H7 (cell line): ENCODE results near the gene TMEM139. TPM values are rescaled to one million over a fixed set of nuclear protein-coding genes. Genes with fewer than 3 reads are reported as not detected.
"Not testable (repeated sequence)": the region's sequence is repeated elsewhere in the genome, so short reads cannot be mapped to it uniquely, and the experiment has no call there.

Experiments
- DNase-seq: peaks from one replicate; pipeline ENCODE4 v3.0.0; 2012
- H3K27me3 ChIP-seq: 2 replicates; pipeline ENCODE4 v1.6.0; 2011; ENCODE audit warnings: mild to moderate bottlenecking, low read length; ENCODE audit not compliant: control insufficient read depth, insufficient read depth
- H3K36me3 ChIP-seq: replicated peaks from 2 replicates; pipeline ENCODE4 v1.5.1; 2011; ENCODE audit warnings: low read length; ENCODE audit not compliant: control insufficient read depth, insufficient read depth
- H3K4me3 ChIP-seq: 2 replicates; pipeline ENCODE4 v1.5.1; 2011; ENCODE audit warnings: low read depth, mild to moderate bottlenecking, control low read depth, low read length, moderate library complexity; ENCODE audit not compliant: insufficient read depth
- total RNA-seq: library from RNA; depleted of rRNA; stranded (reverse); fragments of >200 nt; shearing (Covaris generic); gene quantifications from 2 replicates; pipeline ENCODE4 v1.2.3, GENCODE V29; 2014

Gene TMEM139
- total RNA-seq, 1 experiment from 2014 or later: 2.5 TPM

DNA sequence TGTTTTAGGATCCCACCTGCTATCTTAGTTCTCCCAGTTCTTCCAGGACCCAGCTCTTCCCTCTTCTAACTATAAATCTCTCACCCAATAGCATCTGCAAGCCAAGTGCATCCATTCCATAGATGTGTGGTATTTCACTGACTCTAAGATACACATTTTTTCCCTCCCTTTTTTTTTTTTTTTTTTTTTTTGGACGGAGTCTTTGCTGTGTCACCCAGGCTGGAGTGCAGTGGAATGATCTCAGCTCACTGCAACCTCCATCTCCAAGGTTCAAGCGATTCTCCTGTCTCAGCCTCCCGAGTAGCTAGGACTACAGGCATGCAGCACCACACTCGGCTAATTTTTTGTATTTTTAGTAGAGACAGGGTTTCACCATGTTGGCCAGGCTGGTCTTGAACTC lies 5.1 kb downstream of the TMEM139 start:
- Histone ChIP-seq H3K36me3 (peaks cover 23% of the 10 kb centered on the region), H3K27me3 (peaks cover 23% of the 10 kb centered on the region)
- not testable (repeated sequence) for DNase-seq, H3K4me3 ChIP-seq

- H3K36me3 ChIP-seq: peaks cover 24% of the 10 kb centered on the region
- peaks cover 22% of the 10 kb centered on the region for H3K27me3 ChIP-seq
- DNase-seq: no peak
- H3K4me3 ChIP-seq: no peak overlapping the region
Measured at GRCh38 chr7:143290293-143290692, 5.5 kb downstream of the TMEM139 start.

DNA sequence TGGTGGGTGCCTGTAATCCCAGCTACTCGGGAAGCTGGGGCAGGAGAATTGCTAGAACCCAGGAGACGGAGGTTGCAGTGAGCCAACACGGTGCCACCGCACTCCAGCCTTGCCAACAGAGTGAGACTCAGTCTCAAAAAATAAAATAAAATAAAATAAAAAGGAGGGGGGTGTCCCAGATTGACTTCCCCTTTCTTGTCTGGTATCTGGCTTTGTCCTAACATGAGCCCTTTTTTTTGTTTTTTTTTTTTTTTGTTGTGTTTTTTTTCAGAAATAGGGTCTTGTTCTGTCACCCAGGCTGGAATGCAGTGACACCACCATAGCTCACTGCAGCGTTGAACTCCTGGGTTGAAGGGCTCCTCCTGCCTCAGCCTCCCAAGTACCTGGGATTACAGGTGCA lies 8.1 kb downstream of the TMEM139 start:
- H3K36me3 ChIP-seq: peaks cover 37% of the 10 kb centered on the region
- no peak overlapping the region for H3K4me3 ChIP-seq
- H3K27me3 ChIP-seq: no peaks in the 10 kb centered on the region
- no peak for DNase-seq

DNA sequence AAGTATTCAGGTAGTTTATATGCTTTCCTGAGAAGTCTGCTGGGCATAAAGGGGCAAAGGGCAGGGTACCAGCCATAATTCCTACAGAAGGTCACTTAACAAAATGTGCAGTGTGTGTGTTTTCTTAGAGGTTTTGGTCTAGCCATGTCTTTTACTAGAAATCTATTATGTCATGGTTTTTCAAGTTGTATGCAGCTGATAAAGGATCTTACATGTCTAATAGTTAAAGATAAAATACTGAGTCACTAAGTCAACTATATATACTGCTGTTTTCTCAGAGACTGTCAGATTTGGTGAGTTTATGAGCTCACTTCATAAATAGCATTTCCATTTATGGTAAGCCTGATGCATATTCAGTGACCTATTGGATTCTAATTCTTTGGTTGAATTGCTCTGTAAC lies 11.1 kb downstream of the TMEM139 start:
- Histone ChIP-seq H3K27me3 (no peaks in the 10 kb centered on the region), H3K4me3 (no peak overlapping the region), H3K36me3 (peaks cover 49% of the 10 kb centered on the region)
- DNase-seq: no peak

DNA sequence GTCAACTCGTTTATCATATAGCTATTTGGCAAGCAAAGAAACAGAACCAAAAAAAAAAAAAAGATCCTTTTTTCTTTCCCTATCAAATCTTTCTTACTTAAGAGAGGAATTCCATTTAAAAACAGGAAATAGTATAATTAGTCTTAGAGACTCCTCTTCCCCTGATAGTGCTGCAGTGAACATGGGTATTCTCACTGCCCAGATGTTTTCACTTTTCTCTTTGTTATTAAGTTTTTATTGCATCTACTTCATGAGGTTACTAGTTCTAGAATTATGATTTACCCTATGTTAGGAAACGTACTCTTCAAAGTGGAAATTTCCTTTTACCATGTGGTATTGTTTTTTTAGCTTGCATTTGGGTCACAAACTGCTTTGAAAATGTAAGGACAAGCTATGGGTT lies 11.9 kb downstream of the TMEM139 start:
- peaks cover 55% of the 10 kb centered on the region for H3K36me3 ChIP-seq
- H3K27me3 ChIP-seq: no peaks in the 10 kb centered on the region
- H3K4me3 ChIP-seq: no peak overlapping the region
- no peak for DNase-seq

- no peak for DNase-seq
- no peak overlapping the region for H3K4me3 ChIP-seq
- peaks cover 52% of the 10 kb centered on the region for H3K36me3 ChIP-seq
- no peaks in the 10 kb centered on the region for H3K27me3 ChIP-seq
Measured at GRCh38 chr7:143299346-143299745, 14.6 kb downstream of the TMEM139 start.

DNA sequence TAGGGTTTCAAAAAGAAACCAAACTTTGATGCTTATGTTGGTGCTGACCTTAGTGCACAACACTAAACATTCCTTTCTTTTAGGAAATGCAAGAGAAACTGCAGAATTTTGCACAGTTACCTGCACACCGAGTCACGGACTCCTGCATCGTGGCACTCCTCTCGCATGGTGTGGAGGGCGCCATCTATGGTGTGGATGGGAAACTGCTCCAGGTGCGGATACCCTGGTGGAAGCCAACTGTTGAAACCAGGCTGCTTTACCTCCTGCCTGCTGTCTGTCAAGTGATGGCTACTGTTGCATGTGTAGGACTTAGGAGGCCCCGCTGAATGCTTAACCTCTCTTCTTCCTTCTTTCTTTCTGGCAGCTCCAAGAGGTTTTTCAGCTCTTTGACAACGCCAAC lies 15.1 kb downstream of the TMEM139 start:
- peak; percentile 81 for DNase-seq
- Histone ChIP-seq H3K27me3 (no peaks in the 10 kb centered on the region), H3K36me3 (peaks cover 53% of the 10 kb centered on the region), H3K4me3 (no peak overlapping the region)

- Histone ChIP-seq H3K27me3 (no peaks in the 10 kb centered on the region), H3K36me3 (peaks cover 53% of the 10 kb centered on the region), H3K4me3 (no peak overlapping the region)
- DNase-seq: no peak
Measured at GRCh38 chr7:143300959-143301935, 16.5 kb downstream of the TMEM139 start.

GRCh38 chr7:143303733-143304132 lies 19.0 kb downstream of the TMEM139 start:
- Histone ChIP-seq H3K36me3 (peaks cover 53% of the 10 kb centered on the region), H3K4me3 (no peak overlapping the region), H3K27me3 (no peaks in the 10 kb centered on the region)
- DNase-seq: no peak

GRCh38 chr7:143304938-143305337 lies 20.2 kb downstream of the TMEM139 start:
- no peak for DNase-seq
- no peak overlapping the region for H3K4me3 ChIP-seq
- no peaks in the 10 kb centered on the region for H3K27me3 ChIP-seq
- H3K36me3 ChIP-seq: peaks cover 52% of the 10 kb centered on the region

DNA sequence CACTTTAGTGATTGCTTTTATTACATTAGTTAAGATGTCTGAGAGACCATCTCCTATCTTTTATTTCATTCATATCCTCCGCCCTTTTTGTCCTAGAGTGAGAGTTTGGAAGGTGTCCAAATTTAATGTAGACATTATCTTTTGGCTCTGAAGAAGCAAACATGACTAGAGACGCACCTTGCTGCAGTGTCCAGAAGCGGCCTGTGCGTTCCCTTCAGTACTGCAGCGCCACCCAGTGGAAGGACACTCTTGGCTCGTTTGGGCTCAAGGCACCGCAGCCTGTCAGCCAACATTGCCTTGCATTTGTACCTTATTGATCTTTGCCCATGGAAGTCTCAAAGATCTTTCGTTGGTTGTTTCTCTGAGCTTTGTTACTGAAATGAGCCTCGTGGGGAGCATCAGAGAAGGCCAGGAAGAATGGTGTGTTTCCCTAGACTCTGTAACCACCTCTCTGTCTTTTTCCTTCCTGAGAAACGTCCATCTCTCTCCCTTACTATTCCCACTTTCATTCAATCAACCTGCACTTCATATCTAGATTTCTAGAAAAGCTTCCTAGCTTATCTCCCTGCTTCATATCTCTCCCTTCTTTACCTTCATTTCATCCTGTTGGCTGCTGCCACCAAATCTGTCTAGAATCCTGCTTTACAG lies 20.8 kb downstream of the TMEM139 start:
- H3K4me3 ChIP-seq: no peak overlapping the region
- DNase-seq: peak; percentile 79
- H3K36me3 ChIP-seq: peaks cover 46% of the 10 kb centered on the region
- H3K27me3 ChIP-seq: no peaks in the 10 kb centered on the region

- Histone ChIP-seq H3K36me3 (peaks cover 27% of the 10 kb centered on the region), H3K4me3 (no peak overlapping the region), H3K27me3 (no peaks in the 10 kb centered on the region)
- no peak for DNase-seq
Measured at GRCh38 chr7:143308632-143309031, 23.9 kb downstream of the TMEM139 start.

DNA sequence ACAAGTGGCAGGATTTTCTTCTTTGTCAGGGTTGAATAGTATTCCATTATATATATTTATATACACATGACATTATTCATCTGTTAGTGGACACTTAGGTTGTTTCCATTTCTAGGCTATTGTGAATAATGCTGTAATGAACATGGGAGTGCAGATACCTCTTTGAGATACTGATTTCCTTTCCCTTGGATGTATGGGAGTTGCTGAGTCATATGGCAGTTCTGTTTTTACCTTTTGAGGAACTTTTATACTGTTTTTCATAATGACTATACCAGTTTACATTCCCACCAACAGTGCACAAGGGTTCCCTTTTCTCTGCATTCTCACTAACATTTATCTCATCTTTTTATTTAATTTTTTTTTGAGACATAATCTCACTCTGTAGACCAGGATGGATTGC lies 29.4 kb downstream of the TMEM139 start:
- no peak for DNase-seq
- Histone ChIP-seq H3K4me3 (no peak overlapping the region), H3K27me3 (no peaks in the 10 kb centered on the region), H3K36me3 (no peaks in the 10 kb centered on the region)

GRCh38 chr7:143315776-143316175 lies 31.0 kb downstream of the TMEM139 start, which contains the start of gene CLCN1:
Gene CLCN1 (plus strand): TSS chr7:143316111. CDS start chr7:143316213, 102 bp downstream.
- H3K27me3 ChIP-seq: no peaks in the 10 kb centered on the region
- no peaks in the 10 kb centered on the region for H3K36me3 ChIP-seq
- H3K4me3 ChIP-seq: no peak within 1 kb of the TSS
- no peak for DNase-seq

DNA sequence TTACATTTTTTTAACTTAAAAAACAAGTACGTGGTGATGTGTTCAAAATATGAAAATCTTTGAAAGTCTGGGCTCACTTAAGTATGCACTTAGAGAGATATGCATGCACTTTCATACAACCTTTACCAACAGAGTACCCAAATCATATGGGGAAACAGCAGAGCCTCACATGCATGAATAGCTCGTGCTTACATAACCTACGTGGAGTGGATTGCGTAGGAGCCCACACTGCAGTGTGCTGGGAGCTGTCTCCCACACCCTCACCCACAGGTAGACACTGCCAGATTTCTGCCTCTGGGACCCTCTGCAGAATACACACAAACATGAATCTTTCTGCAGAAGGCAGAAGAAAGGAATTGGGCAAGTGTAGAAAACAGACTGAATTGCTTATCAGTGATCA lies 31.7 kb downstream of the TMEM139 start:
- DNase-seq: no peak
- Histone ChIP-seq H3K36me3 (no peaks in the 10 kb centered on the region), H3K27me3 (no peaks in the 10 kb centered on the region), H3K4me3 (no peak overlapping the region)
